ENCODE measurements around the gene TGFB3.
"Not testable (repeated sequence)": the region's sequence is repeated elsewhere in the genome, so short reads cannot be mapped to it uniquely, and the experiment has no call there.

The TGFB3 gene

GRCh38 chr14:75981426-75982265 is at the start of gene TGFB3:
TGFB3 (minus strand) TSS chr14:75981995; CDS start chr14:75980893, 1,102 bp downstream.
- DNase-seq, result peak; percentile 66 to 78

- no peak for DNase-seq
These were observed 42.6 kb upstream of the TGFB3 start for GRCh38 chr14:76024211-76024907.

- no peak for DNase-seq
These were observed 42.0 kb upstream of the TGFB3 start for GRCh38 chr14:76023757-76024156.

DNA sequence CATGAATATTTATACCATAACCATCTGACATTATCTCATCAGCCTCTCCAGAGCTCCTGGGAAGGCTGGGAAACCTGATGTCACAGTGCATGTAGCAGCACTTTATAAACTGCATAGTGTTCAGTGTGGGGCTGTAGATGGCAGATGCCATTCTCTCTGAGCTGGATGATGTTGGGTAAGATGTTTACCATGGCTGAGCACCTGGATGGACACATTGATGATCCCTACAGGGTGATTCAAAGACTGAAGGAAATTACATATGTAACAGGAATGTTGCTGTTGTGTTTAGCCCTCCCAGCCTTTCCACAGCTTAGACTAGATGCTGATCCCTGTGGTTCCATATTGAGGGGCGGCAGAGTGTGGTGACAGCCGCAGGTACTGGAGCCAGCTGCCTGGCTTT is 41.2 kb upstream of the TGFB3 start:
- no peak for DNase-seq

GRCh38 chr14:76019676-76020075 is 37.9 kb upstream of the TGFB3 start:
- DNase-seq, result no peak

DNA sequence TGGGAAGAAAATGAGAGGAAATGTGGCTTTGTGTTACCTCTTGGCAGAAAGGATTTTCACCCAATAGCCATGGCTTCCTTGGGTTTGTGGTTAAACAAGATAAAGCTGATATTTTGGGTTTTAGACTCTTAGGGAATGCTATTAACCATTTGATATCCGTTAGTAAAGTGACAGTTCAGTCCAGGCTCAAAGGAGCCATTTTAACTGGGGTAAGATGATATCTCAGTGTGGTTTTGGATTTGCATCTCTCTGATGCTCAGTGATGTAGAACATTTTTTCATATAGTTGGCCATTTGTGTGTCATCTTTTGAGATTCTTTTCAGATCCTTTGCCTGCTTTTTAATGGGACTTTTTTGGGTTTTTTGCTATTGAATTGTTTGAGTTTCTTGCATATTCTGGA is 33.9 kb upstream of the TGFB3 start:
- DNase-seq, result no peak

DNA sequence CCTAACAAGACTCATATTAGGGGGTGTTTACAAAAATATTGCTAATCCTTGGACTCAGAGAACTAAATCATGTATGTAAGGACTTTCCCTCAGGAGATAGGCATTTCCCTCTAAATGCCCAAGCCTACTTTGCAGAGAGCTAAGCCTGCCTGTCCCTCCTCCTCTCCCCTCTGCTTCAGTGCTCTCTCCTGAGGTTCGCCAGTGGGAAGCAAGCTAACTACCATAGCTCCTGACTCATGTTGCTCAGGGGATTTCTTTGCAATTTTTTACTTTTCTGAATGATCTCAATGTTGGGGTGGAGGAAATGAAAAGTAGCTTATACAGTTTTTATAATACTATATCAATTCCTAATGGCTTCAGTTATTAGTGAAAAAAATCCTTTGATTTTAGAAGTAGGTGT is 33.4 kb upstream of the TGFB3 start:
- no peak for DNase-seq

- DNase-seq, result no peak
These were observed 30.6 kb upstream of the TGFB3 start for GRCh38 chr14:76012354-76012753.

DNA sequence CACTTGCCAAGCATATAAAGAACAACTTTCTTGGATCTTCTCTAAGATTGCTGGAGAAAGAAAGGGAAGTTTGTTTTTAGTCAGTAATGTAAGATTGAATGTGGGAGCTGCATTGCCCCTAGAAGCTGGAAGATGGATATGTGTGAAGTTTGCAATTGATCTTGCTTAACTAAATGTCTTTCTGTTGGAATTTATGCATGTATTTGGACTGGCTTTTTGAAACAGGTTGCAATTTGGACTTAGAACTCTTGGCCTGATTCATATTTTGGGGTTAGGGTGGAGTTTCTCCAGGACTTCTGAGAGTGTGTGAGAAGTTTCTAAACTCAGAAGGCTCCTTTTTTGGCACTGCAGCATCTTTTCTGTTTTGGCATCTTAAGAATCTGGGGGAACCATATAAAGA is 30.1 kb upstream of the TGFB3 start:
- DNase-seq, result no peak

GRCh38 chr14:76009627-76010026 is 27.8 kb upstream of the TGFB3 start:
- DNase-seq, result not testable (repeated sequence)

DNA sequence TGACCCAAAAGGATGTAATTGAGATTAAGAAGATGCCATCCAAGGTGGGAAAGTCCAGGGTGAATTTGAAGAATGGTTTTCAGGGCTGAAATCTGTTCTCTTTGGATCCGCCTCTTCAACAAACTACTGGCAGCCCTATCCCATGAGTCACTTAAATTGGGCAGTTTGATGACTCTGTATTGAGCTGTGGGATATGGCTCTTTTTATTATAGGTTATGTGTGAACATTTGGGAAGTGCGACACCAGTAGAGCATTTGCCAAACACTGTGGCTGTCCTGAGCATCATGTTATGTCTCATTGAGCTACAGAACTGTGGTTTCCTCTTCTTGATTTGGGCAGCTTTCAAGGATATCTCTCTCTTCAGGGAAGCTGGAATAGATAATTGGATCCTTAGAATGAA is 26.1 kb upstream of the TGFB3 start:
- no peak for DNase-seq

- no peak for DNase-seq
These were observed 25.6 kb upstream of the TGFB3 start for GRCh38 chr14:76007379-76007778.

DNA sequence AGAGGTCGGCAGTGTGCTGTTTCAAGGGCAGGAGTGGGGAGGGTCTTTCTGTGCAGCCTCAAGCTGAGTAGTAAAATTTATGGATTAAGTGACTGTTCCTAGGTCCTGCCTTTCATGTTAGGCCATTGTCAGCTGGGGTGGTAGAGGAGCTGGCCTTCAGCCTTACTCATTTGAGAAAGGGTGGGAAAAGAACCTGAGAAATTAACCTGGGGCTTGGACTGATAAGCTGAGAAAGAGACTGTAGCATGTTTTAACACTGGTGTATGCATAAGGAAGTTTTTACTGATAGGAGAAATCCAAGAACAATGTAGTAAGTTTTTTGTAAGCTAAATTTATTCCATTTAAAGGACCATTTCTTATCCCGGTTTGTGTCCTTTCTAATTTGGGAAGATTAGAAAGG is 24.5 kb upstream of the TGFB3 start:
- no peak for DNase-seq

- no peak for DNase-seq
These were observed 20.6 kb upstream of the TGFB3 start for GRCh38 chr14:76002383-76002782.

GRCh38 chr14:75999511-76000190 is 17.9 kb upstream of the TGFB3 start:
- DNase-seq, result no peak

DNA sequence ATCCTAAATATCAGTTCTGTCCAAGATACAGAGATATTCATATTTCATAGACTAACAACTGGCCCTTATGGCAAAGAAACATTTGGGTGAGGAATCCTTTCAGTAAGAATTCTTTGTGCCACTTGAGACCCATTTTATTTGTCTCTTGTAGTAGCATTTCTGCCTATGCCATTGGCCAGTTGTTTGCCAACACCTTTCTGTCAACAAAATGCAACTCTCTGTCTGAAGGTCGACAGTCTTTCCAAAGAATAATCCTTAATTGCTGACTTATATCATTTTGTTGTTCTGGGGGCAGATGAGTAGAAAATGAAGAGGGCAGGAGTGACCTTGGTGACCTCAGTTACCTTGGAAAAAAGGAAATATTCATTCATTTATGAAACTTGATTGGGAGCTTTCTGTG is 14.7 kb upstream of the TGFB3 start:
- no peak for DNase-seq

DNA sequence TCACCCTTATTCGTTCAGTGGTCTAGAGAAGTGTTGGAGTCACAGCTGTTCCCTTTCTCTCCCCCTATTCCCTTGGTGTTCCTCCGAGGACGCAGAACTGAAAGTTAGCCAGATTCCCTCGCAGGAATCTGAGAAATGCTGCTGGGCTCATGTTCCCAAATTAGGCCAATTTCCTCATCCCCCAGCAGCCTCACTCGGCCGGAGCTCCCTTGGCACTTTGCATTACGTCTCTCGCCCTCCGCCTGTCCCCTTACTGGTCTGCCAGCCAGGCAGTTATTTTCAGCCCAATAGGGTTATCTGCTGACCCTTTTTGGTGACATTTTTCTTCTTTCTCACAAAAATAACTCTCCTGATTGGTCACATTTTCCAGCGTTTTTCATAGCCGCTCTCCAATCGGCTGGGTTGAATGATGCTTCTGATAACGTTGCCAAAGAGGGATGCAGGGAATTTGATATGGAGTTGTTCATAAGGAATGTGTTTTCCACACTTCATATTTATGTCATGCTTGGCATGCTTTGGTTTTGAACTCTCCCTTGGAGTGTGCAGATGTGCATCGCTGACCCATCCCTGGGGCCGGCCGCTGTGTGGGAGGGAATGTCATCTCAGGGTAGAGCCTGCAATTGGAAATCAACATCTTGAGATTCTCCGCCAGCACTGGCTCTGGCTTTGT is 13.7 kb upstream of the TGFB3 start:
- DNase-seq, result no peak

DNA sequence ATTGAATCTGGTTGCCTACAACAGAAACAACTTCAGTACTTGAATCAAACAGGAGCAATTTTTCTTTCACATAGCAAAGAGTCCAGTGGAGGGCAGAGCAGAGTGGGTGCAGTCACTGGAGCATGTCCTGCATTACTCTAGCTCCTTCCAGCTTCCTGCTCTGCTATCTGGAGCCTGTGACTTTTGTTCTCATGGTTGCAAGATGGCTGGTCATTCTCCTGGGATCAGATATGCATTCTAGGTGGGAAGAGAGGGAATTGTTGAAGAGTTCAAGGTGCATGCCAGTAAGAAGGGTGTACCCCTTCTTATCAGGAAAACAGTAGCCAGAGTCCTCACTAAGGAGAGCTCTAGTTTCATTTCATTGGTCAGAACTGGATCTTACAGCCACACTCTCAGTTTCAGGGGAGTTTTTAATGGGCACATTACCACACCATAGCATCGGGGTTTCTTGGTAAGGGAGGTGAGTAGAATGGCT is 11.8 kb upstream of the TGFB3 start:
- no peak for DNase-seq

DNA sequence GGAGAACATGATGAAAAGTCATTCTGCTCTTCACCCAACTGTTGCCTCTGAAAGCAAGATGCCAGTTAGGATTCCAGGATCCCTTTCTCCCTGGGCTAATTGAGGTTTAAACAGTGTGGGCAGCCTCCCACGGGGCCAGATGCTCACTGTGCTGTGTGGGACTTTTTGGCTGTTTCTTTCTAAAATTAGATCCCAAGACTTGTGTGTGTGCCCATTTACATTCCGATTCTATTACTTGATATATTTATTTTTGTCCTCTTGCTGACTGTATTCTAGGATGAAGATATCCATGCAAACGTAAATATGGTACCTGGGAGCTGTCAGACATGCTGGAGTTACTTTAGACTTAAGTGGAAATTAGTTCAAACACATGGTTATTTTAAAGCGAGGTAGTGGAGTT is 10.0 kb upstream of the TGFB3 start:
- no peak for DNase-seq

DNA sequence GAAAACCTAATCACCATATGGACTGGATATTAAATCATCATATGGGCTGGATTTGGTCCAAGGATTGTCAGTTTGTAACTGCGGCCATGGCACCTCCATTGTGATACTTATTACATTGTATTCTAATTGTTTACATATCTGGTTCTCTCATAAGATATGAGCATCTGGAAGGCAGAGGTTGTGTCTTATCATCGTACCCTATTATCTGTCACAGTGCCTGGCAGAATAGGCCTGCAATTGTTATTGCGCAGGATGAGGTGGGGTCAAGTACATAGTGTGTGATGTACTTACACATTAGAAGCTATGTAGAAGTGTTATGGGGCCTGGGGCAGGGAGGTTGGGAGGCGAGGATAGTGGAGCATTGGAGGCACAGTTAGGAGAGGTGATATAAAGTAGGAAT is 8.5 kb upstream of the TGFB3 start:
- DNase-seq, result no peak

- no peak for DNase-seq
These were observed 7.3 kb upstream of the TGFB3 start for GRCh38 chr14:75989134-75989533.

- no peak for DNase-seq
These were observed 5.6 kb upstream of the TGFB3 start for GRCh38 chr14:75987201-75987970.

- no peak for DNase-seq
These were observed 4.6 kb upstream of the TGFB3 start for GRCh38 chr14:75986439-75986765.
